ENCODE data around the gene ERI3. TPM values are rescaled to one million over a fixed set of nuclear protein-coding genes. Genes with fewer than 3 reads are reported as not detected.

Gene ERI3
- total RNA-seq, 2 donors from 2014 or later: 38.0 to 40.4 TPM

DNA sequence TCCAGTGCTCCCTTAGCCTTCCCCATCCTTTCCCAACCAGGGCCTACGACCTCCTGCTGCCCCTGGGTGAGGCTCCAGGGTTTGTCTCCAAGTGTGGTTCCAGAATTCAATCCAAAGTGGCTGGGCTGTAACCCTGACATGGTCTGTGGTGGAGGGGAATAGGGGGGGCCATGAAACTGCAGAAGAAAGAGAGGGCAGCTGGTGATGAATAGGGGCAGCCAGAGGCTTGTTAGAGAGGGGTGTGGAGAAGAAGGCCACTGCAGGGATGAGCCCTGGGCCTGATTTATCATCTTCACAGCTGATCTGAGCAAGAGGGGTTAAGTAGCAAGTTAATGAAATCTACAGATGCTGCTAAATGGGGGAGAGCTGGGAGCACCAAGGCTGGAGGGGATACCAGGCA lies 12.9 kb upstream of the ERI3 start:
- no peaks in the 10 kb centered on the region for H3K4me1 ChIP-seq
- H3K9me3 ChIP-seq: no peaks in the 10 kb centered on the region
- H3K36me3 ChIP-seq: no peaks in the 10 kb centered on the region
- no peak for DNase-seq (ENCODE audit: low spot score)
- TF ChIP-seq CTCF (IDR thresholded peaks at IDR 0.05): no peak
- no peak overlapping the region for H3K27ac ChIP-seq
- H3K27me3 ChIP-seq: no peaks in the 10 kb centered on the region
- no peak overlapping the region for H3K4me3 ChIP-seq

DNA sequence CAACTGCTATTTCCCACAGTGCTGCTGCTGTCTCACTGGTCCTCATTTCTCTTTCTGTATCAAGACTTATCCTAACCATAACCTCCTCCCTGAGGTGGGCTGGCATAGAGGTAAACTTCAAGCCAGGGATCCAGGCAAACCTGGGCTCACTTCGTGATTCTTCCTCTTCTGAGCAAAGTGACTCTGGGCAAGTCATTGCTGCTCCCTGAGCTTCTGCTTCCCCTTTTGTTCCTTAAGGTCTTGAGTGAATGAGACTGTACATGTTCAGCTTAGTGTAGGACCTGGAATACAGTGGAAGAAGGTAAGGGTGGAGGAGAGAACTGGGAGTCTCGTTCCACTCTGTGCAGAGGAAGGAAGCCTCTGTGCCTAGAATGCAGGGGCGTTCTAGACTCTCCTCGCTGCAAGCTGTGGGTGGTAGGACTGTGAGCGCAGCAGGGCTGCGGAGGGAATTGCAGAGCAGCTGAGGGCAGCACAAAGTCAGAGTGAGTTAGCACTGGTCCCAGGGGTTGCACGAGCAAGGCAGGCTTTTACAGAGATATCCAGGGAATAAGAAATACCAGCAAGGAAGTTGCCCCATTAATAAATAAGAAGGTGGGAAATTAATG lies 11.4 kb upstream of the ERI3 start:
- Histone ChIP-seq H3K9me3 (no peaks in the 10 kb centered on the region), H3K36me3 (no peaks in the 10 kb centered on the region), H3K27me3 (no peaks in the 10 kb centered on the region), H3K4me1 (no peaks in the 10 kb centered on the region), H3K4me3 (no peak overlapping the region), H3K27ac (no peak overlapping the region)
- no peak for DNase-seq (ENCODE audit: low spot score)
- no peak for TF ChIP-seq CTCF (IDR thresholded peaks at IDR 0.05)

DNA sequence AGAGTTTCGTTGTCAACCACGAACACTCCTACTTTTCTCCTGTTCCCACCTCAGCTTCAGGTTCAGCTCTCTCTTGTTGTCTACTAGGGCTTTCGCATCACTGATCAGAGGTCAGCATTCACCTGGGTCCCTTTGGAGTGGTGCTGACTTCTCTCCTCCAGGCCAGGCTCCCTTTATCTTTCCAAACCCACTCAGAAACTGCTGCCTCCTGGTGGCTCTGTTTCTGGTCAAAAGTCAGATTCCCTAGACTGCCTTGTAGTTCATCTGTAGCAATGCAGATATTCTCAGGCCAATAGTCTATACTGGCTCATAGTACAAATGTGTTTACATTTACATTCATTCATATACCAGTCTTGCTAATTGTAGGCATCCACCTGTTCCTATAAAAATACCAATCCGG lies 6.4 kb upstream of the ERI3 start:
- no peak for TF ChIP-seq CTCF (IDR thresholded peaks at IDR 0.05)

DNA sequence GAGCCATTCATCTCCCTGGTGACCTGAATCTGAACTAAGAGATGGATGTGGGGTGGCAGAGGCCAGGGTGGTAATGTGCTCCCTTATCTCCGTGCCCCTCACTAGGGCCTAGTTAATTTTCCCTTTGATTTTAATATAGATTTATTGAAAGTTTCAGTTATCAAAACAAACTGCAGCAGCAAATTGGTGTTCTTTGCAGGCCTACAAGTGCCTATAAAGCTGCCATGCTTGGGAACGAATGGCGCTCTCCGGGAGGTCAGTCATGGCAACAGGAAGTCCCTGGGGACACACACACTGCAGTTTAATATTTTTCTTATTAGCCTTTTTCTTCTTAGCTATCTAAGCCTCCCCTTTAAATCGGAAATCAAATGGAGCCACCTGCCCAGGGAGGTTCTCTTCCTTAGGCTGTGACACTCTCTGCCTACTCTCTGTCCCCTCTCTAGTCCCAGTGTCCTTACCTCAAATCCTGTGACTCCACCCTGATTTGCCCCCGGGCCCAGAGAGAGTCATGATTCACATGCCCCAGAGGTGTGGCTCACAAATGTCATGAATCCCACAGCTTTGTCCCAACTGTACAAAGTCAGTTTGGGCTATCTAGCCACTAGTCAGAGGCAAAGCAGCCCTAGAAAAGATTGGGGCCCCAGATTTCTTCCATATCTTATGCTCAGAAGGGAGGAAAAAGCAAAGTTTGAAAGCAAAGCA lies 4.3 kb upstream of the ERI3 start:
- TF ChIP-seq CTCF (IDR thresholded peaks at IDR 0.05): no peak
- Histone ChIP-seq H3K36me3 (no peaks in the 10 kb centered on the region), H3K27ac (no peak overlapping the region), H3K4me1 (peaks cover 0 to 4% of the 10 kb centered on the region in 2 donors), H3K27me3 (no peaks in the 10 kb centered on the region), H3K4me3 (no peak overlapping the region), H3K9me3 (no peaks in the 10 kb centered on the region)
- no peak for DNase-seq (ENCODE audit: low spot score)

More for the DNA sequence above, 6.4 kb upstream of the ERI3 start:
- Histone ChIP-seq H3K36me3 (no peaks in the 10 kb centered on the region), H3K27me3 (no peaks in the 10 kb centered on the region), H3K4me3 (no peak overlapping the region), H3K27ac (no peak overlapping the region), H3K9me3 (no peaks in the 10 kb centered on the region), H3K4me1 (no peaks in the 10 kb centered on the region)
- no peak for DNase-seq (ENCODE audit: low spot score)

GRCh38 chr1:44357710-44358109 lies 2.7 kb upstream of the ERI3 start:
- Histone ChIP-seq H3K36me3 (no peaks in the 10 kb centered on the region), H3K27me3 (no peaks in the 10 kb centered on the region), H3K27ac (no peak overlapping the region), H3K4me1 (peaks cover 0 to 19% of the 10 kb centered on the region in 2 donors), H3K9me3 (no peaks in the 10 kb centered on the region), H3K4me3 (no peak overlapping the region)
- no peak for DNase-seq (ENCODE audit: low spot score)
- TF ChIP-seq CTCF (IDR thresholded peaks at IDR 0.05): no peak

All from right atrium auricular region (tissue), 2 donors.